Measurements from ENCODE around the gene SLC45A1. TPM values are rescaled to one million over a fixed set of nuclear protein-coding genes. Genes with fewer than 3 reads are reported as not detected.
A peak's percentile ranks its signal among the peaks of the same experiment; 100 is the strongest.

The SLC45A1 gene
- total and polyA plus RNA-seq, 5 experiments from 2014 or later = 0.48 to 1.2 (median 0.98) TPM; not detected in 1

DNA sequence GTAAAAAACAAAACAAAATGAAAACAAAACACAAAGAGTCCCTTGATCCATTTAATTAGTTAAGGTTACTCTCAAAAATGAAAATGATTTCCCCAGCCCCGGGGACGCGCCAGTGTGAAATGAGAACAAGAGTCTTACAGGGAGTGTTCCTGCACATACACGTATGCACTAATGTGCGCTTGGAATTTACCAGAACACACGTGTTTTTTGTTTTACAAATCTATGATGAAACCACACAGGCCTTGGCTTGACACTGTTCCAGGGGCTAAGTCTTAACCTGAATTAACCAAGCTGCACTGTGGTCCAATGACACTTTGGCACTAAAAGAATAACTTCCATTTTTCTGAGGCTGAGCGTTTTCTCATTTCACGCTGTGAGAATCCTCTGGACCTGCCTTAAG, 63.7 kb downstream of the SLC45A1 start:
- ATAC-seq (no peak), DNase-seq (no peak)
- Mint-ChIP-seq H3K4me1 (peaks cover 39 to 86% (median 78%) of the 10 kb centered on the region in 4 donors), H3K4me3 (peak overlapping the region in 2 of 10 donors; percentile 74 to 88), H3K9me3 (no peaks in the 10 kb centered on the region), H3K27ac (peak overlapping the region in 1 of 10 donors; percentile 36), H3K27me3 (no peaks in the 10 kb centered on the region), H3K36me3 (peaks cover 0 to 20% (median 5%) of the 10 kb centered on the region in 3 donors)
- POLR2A ChIA-PET = no interaction called here

DNA sequence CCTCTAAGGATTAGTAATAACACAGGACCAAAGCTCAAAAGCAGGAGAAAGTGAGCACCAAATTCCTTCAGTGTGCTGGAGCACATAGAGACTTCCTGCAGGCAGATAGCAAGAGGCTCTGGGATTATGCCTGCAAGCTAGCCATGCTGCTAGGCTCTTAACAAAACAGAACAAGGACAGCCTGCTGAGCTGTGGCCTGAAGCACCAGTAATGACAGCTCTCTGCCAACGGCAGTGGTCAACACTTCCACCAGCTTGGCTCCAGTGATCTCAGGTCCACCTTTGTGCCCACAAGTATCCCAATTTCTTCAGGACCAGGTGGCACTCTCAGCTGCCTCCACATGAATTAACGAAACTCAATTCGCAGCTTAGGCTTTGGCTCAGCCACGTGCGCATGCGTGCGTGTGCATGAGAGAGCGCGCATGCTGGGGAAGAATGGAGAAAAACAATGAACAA, 64.2 kb downstream of the SLC45A1 start:
- Mint-ChIP-seq H3K36me3 (peaks cover 0 to 20% (median 5%) of the 10 kb centered on the region in 3 donors), H3K27ac (peak overlapping the region in 5 of 10 donors; percentile 7 to 91 (median 84)), H3K4me1 (peaks cover 41 to 89% (median 82%) of the 10 kb centered on the region in 4 donors), H3K27me3 (no peaks in the 10 kb centered on the region), H3K9me3 (no peaks in the 10 kb centered on the region), H3K4me3 (peak overlapping the region in 9 of 10 donors; percentile 18 to 88 (median 74))
- DNase-seq (no peak), ATAC-seq (no peak)
- POLR2A ChIA-PET = no interaction called here

DNA sequence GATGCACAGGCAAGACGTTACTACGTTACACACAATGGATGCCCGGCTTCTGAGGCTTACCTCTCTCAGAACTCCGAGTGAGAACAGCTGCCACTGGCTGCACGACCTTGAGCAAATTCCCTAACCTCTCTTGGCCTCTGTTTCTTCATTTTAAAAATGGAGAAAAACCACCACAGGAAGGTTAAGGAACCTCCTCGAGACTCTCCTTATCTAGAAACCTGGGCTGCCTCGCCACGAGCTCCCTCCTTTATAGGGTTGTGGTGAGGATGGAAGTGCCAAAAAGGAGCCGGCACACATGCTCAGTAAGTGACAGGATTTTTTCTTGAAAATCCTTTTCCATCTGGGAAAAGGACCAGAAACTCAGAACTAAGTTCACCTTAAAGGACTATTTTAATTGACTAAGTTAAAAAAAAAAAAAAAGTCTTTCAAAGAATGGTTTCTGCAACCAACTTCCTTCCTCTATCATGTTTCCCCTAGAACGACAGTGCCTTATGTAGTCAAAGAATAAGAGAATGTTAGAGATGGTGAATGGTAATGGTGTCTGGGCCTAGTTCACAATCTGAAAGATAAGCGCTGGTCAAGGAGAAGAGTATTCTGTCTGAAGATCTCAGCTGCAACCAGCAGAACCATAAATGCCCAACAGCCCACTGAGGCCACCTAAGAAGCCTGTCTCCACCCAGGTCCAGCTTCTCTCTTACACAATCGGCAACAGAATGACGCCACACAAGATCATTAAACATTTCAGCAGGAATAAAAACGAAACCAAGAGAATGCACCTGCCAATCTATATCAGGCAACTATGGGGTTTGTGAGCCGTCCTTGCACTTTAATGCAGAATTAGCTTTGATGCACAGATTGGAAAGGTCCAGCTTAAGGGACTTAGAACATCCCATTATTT, 64.9 kb downstream of the SLC45A1 start:
- Mint-ChIP-seq H3K9me3 (no peaks in the 10 kb centered on the region), H3K4me1 (peaks cover 38 to 91% (median 82%) of the 10 kb centered on the region in 4 donors), H3K27ac (peak overlapping the region; percentile 79 to 95 (median 90)), H3K27me3 (no peaks in the 10 kb centered on the region), H3K4me3 (peak overlapping the region; percentile 62 to 88 (median 80)), H3K36me3 (peaks cover 0 to 18% (median 5%) of the 10 kb centered on the region in 3 donors)
- ATAC-seq (peak; percentile 81 to 86), DNase-seq (peak in 3 of 10 donors; percentile 18 to 38 (median 36))
- POLR2A ChIA-PET = interaction anchor here (0.8 kb wide), 1 partner anchor 45 kb away, joined by 4 read pairs; no protein-coding TSS in a partner anchor

DNA sequence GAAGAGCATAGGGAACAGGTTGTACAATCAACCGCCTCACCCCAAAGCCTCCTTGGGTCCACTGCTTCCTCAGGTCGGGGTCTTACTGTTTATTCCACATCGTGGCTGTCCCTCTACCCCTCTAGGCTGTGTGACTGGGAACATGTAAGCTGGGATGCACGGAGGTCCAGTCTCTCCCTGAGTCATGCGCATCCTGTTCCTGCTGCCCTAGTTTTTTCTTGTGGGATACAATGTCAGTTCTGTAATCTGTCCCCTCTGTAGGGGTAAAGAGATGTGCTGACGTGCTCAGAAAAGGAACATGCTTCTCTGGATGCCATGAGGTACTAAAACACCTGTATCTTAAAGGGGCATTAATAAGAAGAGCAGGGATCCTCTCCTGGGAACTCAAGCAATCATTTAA, 66.2 kb downstream of the SLC45A1 start:
- Mint-ChIP-seq H3K4me1 (peaks cover 35 to 85% (median 78%) of the 10 kb centered on the region in 4 donors), H3K4me3 (peak overlapping the region in 3 of 10 donors; percentile 2 to 41 (median 24)), H3K36me3 (peaks cover 0 to 23% (median 9%) of the 10 kb centered on the region in 3 donors), H3K27ac (peak overlapping the region in 6 of 10 donors; percentile 31 to 78 (median 63)), H3K9me3 (no peaks in the 10 kb centered on the region), H3K27me3 (no peaks in the 10 kb centered on the region)
- ATAC-seq = no peak
- POLR2A ChIA-PET = interaction anchor here (0.9 kb wide), 1 partner anchor 40 kb away, joined by 3 read pairs; no protein-coding TSS in a partner anchor
- no peak for DNase-seq

DNA sequence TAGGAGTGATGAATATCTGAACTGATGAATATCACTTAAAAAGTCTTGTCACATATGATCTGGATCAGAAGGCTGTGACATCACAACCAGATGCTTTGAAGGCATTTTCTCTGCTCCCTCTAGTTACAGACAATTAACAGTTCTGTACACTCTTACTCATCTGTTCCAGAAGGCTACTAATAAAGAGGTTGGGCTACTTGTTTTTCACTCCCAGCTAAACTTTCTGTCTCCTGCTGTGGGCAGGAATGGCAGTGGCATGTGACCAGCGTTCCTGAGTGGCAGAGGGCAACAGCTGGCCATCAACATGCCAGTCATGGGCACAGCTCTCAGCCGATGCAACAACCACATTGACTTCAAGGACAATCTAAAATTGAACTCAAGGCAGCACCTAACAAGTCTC, 66.7 kb downstream of the SLC45A1 start:
- Mint-ChIP-seq H3K27ac (peak overlapping the region in 8 of 10 donors; percentile 7 to 78 (median 34)), H3K4me3 (no peak overlapping the region), H3K27me3 (no peaks in the 10 kb centered on the region), H3K9me3 (no peaks in the 10 kb centered on the region), H3K36me3 (peaks cover 0 to 28% (median 12%) of the 10 kb centered on the region in 3 donors), H3K4me1 (peaks cover 37 to 85% (median 78%) of the 10 kb centered on the region in 4 donors)
- ATAC-seq = no peak
- DNase-seq = no peak
- POLR2A ChIA-PET = interaction anchor here (0.9 kb wide), 1 partner anchor 40 kb away, joined by 3 read pairs; no protein-coding TSS in a partner anchor

DNA sequence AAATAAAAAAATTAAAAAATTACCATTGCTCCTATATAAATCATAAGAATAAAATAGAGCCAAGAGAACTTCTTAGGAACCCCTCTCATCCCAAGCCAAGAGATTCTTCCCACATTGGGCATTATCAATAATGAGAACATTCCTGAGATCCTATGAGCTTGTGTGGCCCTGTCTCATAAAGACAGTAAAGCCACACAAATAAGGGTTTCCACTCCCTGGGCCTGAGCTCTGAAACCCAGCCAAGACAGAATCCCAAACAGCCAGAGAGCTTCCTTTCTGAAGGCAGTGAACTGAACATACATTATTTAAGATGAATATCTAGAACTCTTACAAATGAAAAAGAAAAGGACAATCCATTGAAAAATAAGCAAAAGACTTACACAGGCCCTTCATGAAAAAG, 68.3 kb downstream of the SLC45A1 start:
- ATAC-seq (no peak), DNase-seq (no peak)
- peak overlapping the region in 2 of 10 donors; percentile 17 to 25 for H3K27ac Mint-ChIP-seq
- H3K36me3 Mint-ChIP-seq = peaks cover 0 to 31% (median 7%) of the 10 kb centered on the region in 3 donors
- no peak overlapping the region for H3K4me3 Mint-ChIP-seq
- no peaks in the 10 kb centered on the region for H3K9me3 Mint-ChIP-seq
- H3K27me3 Mint-ChIP-seq = no peaks in the 10 kb centered on the region
- H3K4me1 Mint-ChIP-seq = peaks cover 47 to 85% (median 84%) of the 10 kb centered on the region in 4 donors
- POLR2A ChIA-PET = no interaction called here

DNA sequence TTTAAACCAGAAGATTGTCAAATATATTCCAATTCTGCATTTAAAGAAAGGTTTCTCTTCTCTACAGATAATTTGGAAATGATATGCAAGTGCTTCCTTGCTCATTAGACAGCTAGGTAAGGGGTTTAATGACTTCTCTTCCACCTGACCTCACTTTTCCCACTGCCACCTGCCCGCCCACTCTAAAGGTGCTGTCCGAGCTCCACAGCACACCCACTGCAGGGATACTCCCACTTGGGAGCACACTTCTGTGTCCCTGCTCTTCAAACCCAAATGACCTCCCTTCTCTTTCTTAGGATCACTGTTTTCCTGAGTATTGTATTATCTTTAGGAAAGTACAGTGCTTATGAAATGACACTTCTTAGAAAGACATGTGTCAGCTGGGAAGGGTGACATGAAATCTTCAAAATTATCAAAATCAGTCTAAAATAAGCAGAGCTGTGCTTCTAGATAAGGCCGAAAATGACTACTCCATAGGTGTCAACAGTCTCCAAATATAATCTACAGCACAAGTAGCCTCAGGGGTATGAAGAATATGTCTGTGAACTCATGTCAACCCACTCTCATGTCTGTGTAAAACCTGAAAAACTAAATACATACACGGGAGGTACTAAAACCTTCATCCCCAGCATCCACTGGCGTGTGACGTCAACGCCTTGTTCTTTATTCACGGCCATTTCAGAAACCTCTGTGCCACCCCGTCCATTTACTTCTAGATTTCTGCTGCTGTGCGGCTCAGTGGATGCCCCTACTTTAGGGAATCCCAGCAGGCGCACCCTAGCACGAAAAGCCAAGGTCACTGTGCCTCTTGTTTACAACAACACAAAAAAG, 71.0 kb downstream of the SLC45A1 start:
- no peak overlapping the region for H3K4me3 Mint-ChIP-seq
- peaks cover 45 to 84% (median 76%) of the 10 kb centered on the region in 4 donors for H3K4me1 Mint-ChIP-seq
- no peaks in the 10 kb centered on the region for H3K27me3 Mint-ChIP-seq
- H3K27ac Mint-ChIP-seq = no peak overlapping the region
- ATAC-seq (no peak), DNase-seq (no peak)
- H3K9me3 Mint-ChIP-seq = no peaks in the 10 kb centered on the region
- H3K36me3 Mint-ChIP-seq = peaks cover 0 to 42% (median 6%) of the 10 kb centered on the region in 3 donors
- POLR2A ChIA-PET = interaction anchor here (0.5 kb wide), 1 partner anchor 433 kb away, joined by 3 read pairs; no protein-coding TSS in a partner anchor

DNA sequence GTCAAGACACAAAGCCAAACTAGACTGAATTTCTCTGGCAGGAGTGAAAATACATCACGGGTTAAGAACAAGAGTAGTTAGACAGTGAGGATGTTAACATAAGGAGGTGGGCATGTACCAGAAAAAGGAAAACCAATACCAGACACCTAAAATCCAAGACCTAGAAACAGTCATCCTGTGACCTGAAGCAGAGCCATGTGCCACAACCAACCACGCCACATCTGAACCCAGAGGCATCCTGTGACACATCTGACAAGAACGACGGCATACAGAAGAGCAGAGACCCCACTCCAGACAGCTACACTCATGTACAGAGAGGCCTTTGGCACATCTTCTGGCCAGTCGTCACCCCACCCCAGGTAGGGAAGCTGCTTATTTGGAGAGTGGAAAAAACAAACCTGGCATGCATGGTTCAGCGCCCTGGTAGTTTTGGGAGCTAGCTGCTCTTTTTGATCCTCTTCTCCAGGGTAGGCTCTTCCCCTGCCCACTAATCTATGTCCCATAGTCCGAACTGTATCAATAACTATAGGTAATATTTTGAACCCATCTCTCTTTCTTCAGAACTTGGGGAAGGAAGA, 72.1 kb downstream of the SLC45A1 start:
- DNase-seq (peak in 1 of 10 donors; percentile 22), ATAC-seq (peak in 1 of 2 donors; percentile 70)
- peaks cover 0 to 39% (median 6%) of the 10 kb centered on the region in 3 donors for H3K36me3 Mint-ChIP-seq
- H3K27ac Mint-ChIP-seq = peak overlapping the region in 7 of 10 donors; percentile 11 to 89 (median 51)
- peaks cover 41 to 80% (median 75%) of the 10 kb centered on the region in 4 donors for H3K4me1 Mint-ChIP-seq
- no peaks in the 10 kb centered on the region for H3K27me3 Mint-ChIP-seq
- H3K9me3 Mint-ChIP-seq = no peaks in the 10 kb centered on the region
- H3K4me3 Mint-ChIP-seq = no peak overlapping the region
- POLR2A ChIA-PET = interaction anchor here (0.6 kb wide), 1 partner anchor 93 kb away, joined by 4 read pairs; no protein-coding TSS in a partner anchor

DNA sequence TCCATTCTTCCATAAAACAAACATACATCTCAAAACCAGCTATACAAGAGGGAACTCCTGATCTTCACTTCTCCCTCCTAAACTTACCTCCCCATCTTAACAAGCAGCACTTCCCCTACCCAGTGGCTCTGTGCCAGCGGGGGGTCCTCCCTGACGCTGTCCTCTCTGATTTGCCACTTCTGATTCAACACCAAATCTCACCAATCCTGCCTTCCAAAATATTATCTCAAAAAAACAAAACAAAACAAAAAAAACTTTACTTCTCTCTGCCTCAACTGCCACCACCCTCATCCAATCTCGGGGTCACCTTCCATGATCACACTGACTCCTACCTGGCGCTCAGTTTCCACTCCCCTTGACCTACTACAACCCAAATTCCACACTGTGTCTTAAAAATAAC, 72.8 kb downstream of the SLC45A1 start:
- H3K4me3 Mint-ChIP-seq = peak overlapping the region in 4 of 10 donors; percentile 24 to 47 (median 38)

DNA sequence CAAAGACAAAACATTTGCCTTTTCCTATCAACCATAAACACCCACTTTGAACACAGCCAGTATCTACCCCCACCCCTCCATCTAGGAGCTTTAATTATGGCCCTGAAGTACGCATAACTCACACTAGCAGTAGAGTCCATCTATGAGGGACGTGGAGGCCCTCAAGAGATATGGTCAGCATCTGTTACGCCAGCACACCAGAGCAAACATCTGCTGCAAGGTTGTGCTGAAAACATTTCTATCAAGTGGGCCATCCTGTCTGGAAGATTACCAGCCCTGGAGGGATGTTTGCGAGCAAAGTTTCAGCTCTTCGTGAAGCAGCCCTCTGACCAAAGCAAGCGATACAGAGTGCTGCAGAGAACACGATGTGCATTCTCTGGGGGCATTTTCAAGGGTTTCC, 74.6 kb downstream of the SLC45A1 start:
- Mint-ChIP-seq H3K27me3 (no peaks in the 10 kb centered on the region), H3K36me3 (peaks cover 0 to 35% (median 6%) of the 10 kb centered on the region in 3 donors), H3K4me3 (peak overlapping the region in 1 of 10 donors; percentile 22), H3K4me1 (peaks cover 52 to 85% (median 82%) of the 10 kb centered on the region in 4 donors), H3K9me3 (no peaks in the 10 kb centered on the region), H3K27ac (peak overlapping the region in 3 of 10 donors; percentile 40 to 71 (median 40))
- no peak for ATAC-seq
- DNase-seq = no peak
- POLR2A ChIA-PET = interaction anchor here (0.5 kb wide), 1 partner anchor 433 kb away, joined by 3 read pairs; no protein-coding TSS in a partner anchor

More for the DNA sequence above, 72.8 kb downstream of the SLC45A1 start:
- Mint-ChIP-seq H3K36me3 (peaks cover 0 to 36% (median 6%) of the 10 kb centered on the region in 3 donors), H3K27ac (peak overlapping the region in 6 of 10 donors; percentile 20 to 89 (median 52)), H3K27me3 (no peaks in the 10 kb centered on the region), H3K9me3 (no peaks in the 10 kb centered on the region), H3K4me1 (peaks cover 45 to 81% (median 76%) of the 10 kb centered on the region in 4 donors)
- DNase-seq (no peak), ATAC-seq (no peak)
- POLR2A ChIA-PET = interaction anchor here (0.6 kb wide), 1 partner anchor 92 kb away, joined by 4 read pairs; no protein-coding TSS in a partner anchor
